GM12875 (cell line): Measurements from ENCODE around the gene ARL5A.
"Not testable (repeated sequence)": the region's sequence is repeated elsewhere in the genome, so short reads cannot be mapped to it uniquely, and the experiment has no call there.

Experiments
- H3K4me3 ChIP-seq: one replicate; pipeline ENCODE4 v1.5.1; 2011; ENCODE audit warnings: low read depth, low read length, control low read depth
- CTCF ChIP-seq: IDR thresholded peaks from 2 replicates; pipeline ENCODE4 v1.5.1; 2011; ENCODE audit warnings: low read depth, mild to moderate bottlenecking, control low read depth, inconsistent platforms, low read length, moderate library complexity, borderline replicate concordance; ENCODE audit not compliant: insufficient read depth

Gene ARL5A

GRCh38 chr2:151796774-151797173 lies 31.4 kb downstream of the ARL5A start:
- no peak overlapping the region for H3K4me3 ChIP-seq
- no peak for TF ChIP-seq CTCF

GRCh38 chr2:151795646-151796240 lies 32.5 kb downstream of the ARL5A start:
- no peak overlapping the region for H3K4me3 ChIP-seq

GRCh38 chr2:151794422-151794821 lies 33.8 kb downstream of the ARL5A start:
- not testable (repeated sequence) for H3K4me3 ChIP-seq

More at GRCh38 chr2:151795646-151796240, 32.5 kb downstream of the ARL5A start:
- TF ChIP-seq CTCF: no peak

- no peak for TF ChIP-seq CTCF
- no peak overlapping the region for H3K4me3 ChIP-seq
Observed at GRCh38 chr2:151793123-151793522, 35.1 kb downstream of the ARL5A start.

- TF ChIP-seq CTCF: peak; percentile 12; the same call in 1 of the 2 replicates
- H3K4me3 ChIP-seq: no peak overlapping the region
Observed at GRCh38 chr2:151792589-151792988, 35.6 kb downstream of the ARL5A start.

GRCh38 chr2:151791545-151791944 lies 36.7 kb downstream of the ARL5A start:
- TF ChIP-seq CTCF: no peak
- no peak overlapping the region for H3K4me3 ChIP-seq

- H3K4me3 ChIP-seq: no peak overlapping the region
- TF ChIP-seq CTCF: no peak
Observed at GRCh38 chr2:151790689-151791088, 37.5 kb downstream of the ARL5A start.
